Measurements from ENCODE around the gene CHST11. TPM values are rescaled to one million over a fixed set of nuclear protein-coding genes. Genes with fewer than 3 reads are reported as not detected.

The CHST11 gene
- total and polyA plus RNA-seq, 2 donors from 2014 or later = 2.0 to 23.3 TPM

GRCh38 chr12:104495786-104496185 is 39.0 kb downstream of the CHST11 start:
- intact Hi-C loops (cut with DNase I) = no loop called here
- no peak overlapping the region for H3K4me3 ChIP-seq (ENCODE audit: low read length in 3 of 3)
- no peak for FAIRE-seq

DNA sequence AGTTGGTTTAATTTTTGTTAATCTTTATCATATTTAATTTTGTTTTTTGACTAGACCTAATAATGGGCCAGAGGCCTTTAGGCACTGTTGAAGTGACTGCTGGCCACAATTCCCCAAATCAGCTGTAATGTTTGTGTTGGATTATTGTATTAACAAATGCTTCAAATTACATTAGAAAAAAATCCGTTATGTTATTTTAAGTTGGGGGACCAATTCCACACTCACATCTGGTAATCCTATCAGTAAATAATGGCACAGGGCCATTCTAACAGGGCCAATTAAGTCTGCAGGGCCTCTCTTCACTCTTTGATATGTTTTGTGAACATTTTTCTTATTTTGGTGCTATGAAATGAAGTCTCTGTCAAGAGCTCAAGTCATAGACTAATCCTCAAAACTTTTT is 39.6 kb downstream of the CHST11 start:
- FAIRE-seq (no peak), DNase-seq (no peak)
- no peak overlapping the region for H3K9ac ChIP-seq (ENCODE audit: low read length in 3 of 3)
- H3K27ac ChIP-seq (ENCODE audit: low read depth in 2 of 2, low read length in 2 of 2) = no peak overlapping the region
- TF ChIP-seq CTCF (IDR thresholded peaks at IDR 0.05; ENCODE audit: borderline replicate concordance, extremely low read depth, insufficient read depth) = no peak
- H3K36me3 ChIP-seq (ENCODE audit: control insufficient read depth in 2 of 3, insufficient read depth in 3 of 3, low read length in 3 of 3) = no peaks in the 10 kb centered on the region
- H3K9me3 ChIP-seq (ENCODE audit: control insufficient read depth in 2 of 3, insufficient read depth in 1 of 3, low read length in 3 of 3) = no peaks in the 10 kb centered on the region
- intact Hi-C loops (cut with DNase I) = no loop called here
- H3K4me1 ChIP-seq (ENCODE audit: control insufficient read depth in 2 of 3, insufficient read depth in 2 of 3, low read depth in 1 of 3, low read length in 3 of 3) = no peaks in the 10 kb centered on the region
- no peaks in the 10 kb centered on the region for H3K27me3 ChIP-seq (ENCODE audit: control insufficient read depth, insufficient read depth, low read length)
- no peak overlapping the region for H3K4me3 ChIP-seq (ENCODE audit: low read length in 3 of 3)

More at GRCh38 chr12:104495786-104496185, 39.0 kb downstream of the CHST11 start:
- no peak overlapping the region for H3K27ac ChIP-seq (ENCODE audit: low read depth in 2 of 2, low read length in 2 of 2)
- no peak for DNase-seq
- no peaks in the 10 kb centered on the region for H3K27me3 ChIP-seq (ENCODE audit: control insufficient read depth, insufficient read depth, low read length)
- no peaks in the 10 kb centered on the region for H3K9me3 ChIP-seq (ENCODE audit: control insufficient read depth in 2 of 3, insufficient read depth in 1 of 3, low read length in 3 of 3)
- H3K9ac ChIP-seq (ENCODE audit: low read length in 3 of 3) = no peak overlapping the region
- no peaks in the 10 kb centered on the region for H3K4me1 ChIP-seq (ENCODE audit: control insufficient read depth in 2 of 3, insufficient read depth in 2 of 3, low read depth in 1 of 3, low read length in 3 of 3)
- no peak for TF ChIP-seq CTCF (IDR thresholded peaks at IDR 0.05; ENCODE audit: borderline replicate concordance, extremely low read depth, insufficient read depth)
- H3K36me3 ChIP-seq (ENCODE audit: control insufficient read depth in 2 of 3, insufficient read depth in 3 of 3, low read length in 3 of 3) = no peaks in the 10 kb centered on the region

DNA sequence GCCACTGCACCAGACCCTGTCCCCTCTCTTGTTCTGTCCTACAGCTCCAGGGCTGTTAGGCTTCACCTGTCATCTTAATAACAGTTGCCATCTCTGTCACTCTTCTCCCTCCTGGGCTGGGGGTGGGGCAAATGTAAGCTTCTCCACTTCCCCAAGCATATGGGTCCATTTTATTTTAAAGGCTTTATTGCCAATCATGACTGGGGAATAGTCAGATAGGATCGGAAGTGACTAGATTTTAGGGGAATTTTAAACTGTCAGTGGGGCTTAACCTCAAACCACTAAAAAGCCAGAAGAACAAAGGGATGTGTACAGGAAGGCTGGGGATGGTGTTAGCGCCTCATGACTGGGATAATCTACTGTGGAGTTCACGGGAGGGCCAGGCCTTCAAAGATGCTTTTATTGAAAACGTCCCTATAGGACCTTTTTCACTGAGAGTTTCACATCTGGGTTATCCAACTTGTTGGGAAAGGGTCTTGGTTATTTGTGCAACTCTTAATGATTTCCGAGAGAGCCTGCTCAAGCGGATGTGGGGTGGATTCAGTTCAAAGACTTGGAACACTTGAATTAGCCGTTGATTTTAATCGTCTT is 41.6 kb downstream of the CHST11 start:
- Histone ChIP-seq H3K4me1 (ENCODE audit: control insufficient read depth in 2 of 3, insufficient read depth in 2 of 3, low read depth in 1 of 3, low read length in 3 of 3) (no peaks in the 10 kb centered on the region), H3K9me3 (ENCODE audit: control insufficient read depth in 2 of 3, insufficient read depth in 1 of 3, low read length in 3 of 3) (no peaks in the 10 kb centered on the region), H3K27ac (ENCODE audit: low read depth in 2 of 2, low read length in 2 of 2) (no peak overlapping the region), H3K4me3 (ENCODE audit: low read length in 3 of 3) (no peak overlapping the region), H3K27me3 (ENCODE audit: control insufficient read depth, insufficient read depth, low read length) (no peaks in the 10 kb centered on the region), H3K36me3 (ENCODE audit: control insufficient read depth in 2 of 3, insufficient read depth in 3 of 3, low read length in 3 of 3) (no peaks in the 10 kb centered on the region), H3K9ac (ENCODE audit: low read length in 3 of 3) (no peak overlapping the region)
- FAIRE-seq = no peak
- no peak for DNase-seq
- intact Hi-C loops (cut with DNase I) = no loop called here
- no peak for TF ChIP-seq CTCF (IDR thresholded peaks at IDR 0.05; ENCODE audit: borderline replicate concordance, extremely low read depth, insufficient read depth)
